GM21526 (cell line): Measurements from ENCODE around the gene PVRIG.
"Not testable (repeated sequence)": the region's sequence is repeated elsewhere in the genome, so short reads cannot be mapped to it uniquely, and the experiment has no call there.

ENCODE experiments used
- ATAC-seq: cut with Tn5 transposase; IDR thresholded peaks from one replicate; pipeline ENCODE4 v1.9.1; 2021; ENCODE audit warnings: moderate library complexity; ENCODE audit not compliant: unreplicated experiment, low FRiP score

The PVRIG gene

GRCh38 chr7:100269306-100270045, 49.7 kb downstream of the PVRIG start:
- not testable (repeated sequence) for ATAC-seq

- not testable (repeated sequence) for ATAC-seq
Observed at GRCh38 chr7:100270046-100270918, 50.5 kb downstream of the PVRIG start.
